Spleen (tissue), 7 donors: ENCODE data around the gene TSC22D4.

Experiments used
- POLR2AphosphoS5 ChIP-seq, 3 donors: sonication (generic); formaldehyde crosslinking; IDR thresholded peaks; one replicate each; pipeline ENCODE4 v1.5.1; 2017; ENCODE audit warnings: antibody characterized with exemption in 3 of 3
- TF ChIP-seq, protein P1 (sequence below), 11 experiments: fragments of 200-600 bp in 7 of 11; fragments of 450-650 bp in 4 of 11; sonication (generic) in 4 of 11; IDR thresholded peaks in 8 of 11; conservative IDR thresholded peaks in 3 of 11; 1 replicate in 7 of 11; 2 replicates in 4 of 11; pipeline versions ENCODE4 v1.4.0 to v1.8.0; 2016 to 2021; ENCODE audit warnings: antibody characterized with exemption in 11 of 11, inconsistent platforms in 4 of 11, mild to moderate bottlenecking in 1 of 11
- donor health status: DM: no; HTN: no; CAD: no; lungs with moderate emphysema.
- donor health status: DM: no; HTN: no; CAD: no.
- donor health status: DM: no; HTN: no; CAD: no.

DNA sequence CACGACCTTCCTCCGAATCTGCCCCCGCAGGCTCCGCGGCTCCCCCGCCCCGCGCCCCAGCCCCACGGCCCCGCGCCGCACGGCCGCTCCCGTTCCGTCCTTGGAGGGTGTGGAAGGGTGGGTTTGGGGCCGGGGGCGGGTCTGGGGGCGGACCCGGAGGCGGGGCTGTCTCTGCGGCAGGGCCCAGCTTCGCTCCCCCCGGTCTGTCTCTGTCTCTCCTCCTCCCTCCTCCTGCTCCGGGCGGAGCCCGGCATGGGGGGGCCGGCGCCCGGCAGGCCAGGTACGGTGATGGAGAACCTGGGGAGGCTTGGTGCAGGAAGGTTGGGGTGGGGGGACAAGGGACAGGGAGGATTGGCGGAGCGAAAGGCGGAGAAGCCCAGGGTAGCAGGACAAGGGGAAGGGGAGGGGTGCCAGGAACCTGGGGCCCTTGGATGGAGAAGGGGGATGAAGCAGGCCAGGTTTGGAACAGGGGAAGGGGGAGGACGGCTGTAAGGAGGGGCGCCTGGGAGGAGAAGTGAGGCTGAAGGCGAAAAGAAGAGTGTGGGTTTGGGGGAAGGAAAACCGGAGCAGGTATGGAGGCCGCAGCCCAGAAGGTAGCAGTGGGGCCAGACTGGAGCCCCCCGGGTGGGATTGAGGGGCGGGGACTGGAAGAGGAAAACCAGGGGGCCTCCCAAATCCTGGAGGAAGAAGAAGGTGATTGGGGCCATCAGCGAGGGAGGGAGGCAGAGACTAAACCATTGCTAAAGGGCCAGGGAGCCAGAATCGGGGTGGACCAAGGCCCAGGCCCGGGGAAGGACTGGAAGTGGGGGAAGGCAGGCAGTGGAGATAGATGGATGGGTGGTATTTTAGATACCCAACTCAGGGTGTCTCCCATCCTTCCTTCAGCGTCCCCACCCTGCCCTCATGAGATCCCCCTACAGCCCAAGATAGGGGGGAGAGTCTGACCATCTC lies 5.0 kb upstream of the TSC22D4 start, which contains the start of gene NYAP1:
- TF ChIP-seq, protein P1, sequence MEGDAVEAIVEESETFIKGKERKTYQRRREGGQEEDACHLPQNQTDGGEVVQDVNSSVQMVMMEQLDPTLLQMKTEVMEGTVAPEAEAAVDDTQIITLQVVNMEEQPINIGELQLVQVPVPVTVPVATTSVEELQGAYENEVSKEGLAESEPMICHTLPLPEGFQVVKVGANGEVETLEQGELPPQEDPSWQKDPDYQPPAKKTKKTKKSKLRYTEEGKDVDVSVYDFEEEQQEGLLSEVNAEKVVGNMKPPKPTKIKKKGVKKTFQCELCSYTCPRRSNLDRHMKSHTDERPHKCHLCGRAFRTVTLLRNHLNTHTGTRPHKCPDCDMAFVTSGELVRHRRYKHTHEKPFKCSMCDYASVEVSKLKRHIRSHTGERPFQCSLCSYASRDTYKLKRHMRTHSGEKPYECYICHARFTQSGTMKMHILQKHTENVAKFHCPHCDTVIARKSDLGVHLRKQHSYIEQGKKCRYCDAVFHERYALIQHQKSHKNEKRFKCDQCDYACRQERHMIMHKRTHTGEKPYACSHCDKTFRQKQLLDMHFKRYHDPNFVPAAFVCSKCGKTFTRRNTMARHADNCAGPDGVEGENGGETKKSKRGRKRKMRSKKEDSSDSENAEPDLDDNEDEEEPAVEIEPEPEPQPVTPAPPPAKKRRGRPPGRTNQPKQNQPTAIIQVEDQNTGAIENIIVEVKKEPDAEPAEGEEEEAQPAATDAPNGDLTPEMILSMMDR (IDR thresholded peaks at IDR 0.05 in 8 of 11, conservative IDR thresholded peaks at IDR 0.05 in 3 of 11) = no peak
- no peak for TF ChIP-seq POLR2AphosphoS5 (IDR thresholded peaks at IDR 0.05)
